SK-N-SH (cell line): Measurements from ENCODE around the gene TEX12. TPM values are rescaled to one million over a fixed set of nuclear protein-coding genes. Genes with fewer than 3 reads are reported as not detected.

Experiments
- CTCF ChIA-PET: fragments of 300-600, 350-600 bp; formaldehyde crosslinking; extraction: SDS; loops from one replicate; lab custom pipeline; 2021; lab: Yijun Ruan, JAX
- POLR2A ChIA-PET: fragments of 350-600 bp; sonication (Branson Sonifier 250); formaldehyde crosslinking; extraction: SDS; loops from one replicate; lab custom pipeline; 2020; ENCODE audit warnings: antibody characterized with exemption, inconsistent platforms; lab: Yijun Ruan, JAX
- DNase-seq: peaks from one replicate; pipeline ENCODE4 v3.0.0; 2012
- H2AFZ ChIP-seq: fragments of 200-600 bp; sonication (generic); 2 replicates; pipeline ENCODE4 v1.8.1; 2016; ENCODE audit warnings: antibody characterized with exemption, mild to moderate bottlenecking, low read depth
- H3F3A ChIP-seq: fragments of 200-600 bp; sonication (generic); replicated peaks from 2 replicates; pipeline ENCODE3; 2016; ENCODE audit warnings: antibody characterized with exemption, mild to moderate bottlenecking; ENCODE audit not compliant: insufficient read depth
- H3K27ac ChIP-seq, 2 experiments: fragments of 200-500 bp in 1 of 2; fragments of 200-600 bp in 1 of 2; sonication (Bioruptor generic) in 1 of 2; sonication (generic), shearing (Covaris generic) in 1 of 2; 2 replicates each; pipeline versions ENCODE4 v1.5.1 to v1.6.1; 2014 to 2016; ENCODE audit warnings: low read depth in 2 of 2, inconsistent platforms in 1 of 2, low read length in 1 of 2, mild to moderate bottlenecking in 1 of 2, mixed read lengths in 1 of 2
- H3K27me3 ChIP-seq: fragments of 200-600 bp; sonication (generic), shearing (Covaris generic); 2 replicates; pipeline ENCODE4 v1.6.1; 2016; ENCODE audit warnings: mixed run types; ENCODE audit not compliant: insufficient read depth
- H3K36me3 ChIP-seq, 2 experiments: fragments of 200-500 bp in 1 of 2; fragments of 200-600 bp in 1 of 2; sonication (Bioruptor generic) in 1 of 2; sonication (generic) in 1 of 2; replicated peaks in 1 of 2; 2 replicates each; pipeline versions ENCODE3 to v1.5.1; 2014 to 2016; ENCODE audit warnings: low read length in 1 of 2, mild to moderate bottlenecking in 1 of 2; ENCODE audit not compliant: insufficient read depth in 2 of 2, control insufficient read depth in 1 of 2
- H3K4me1 ChIP-seq, 2 experiments: fragments of 200-500 bp in 1 of 2; fragments of 200-600 bp in 1 of 2; sonication (Bioruptor generic) in 1 of 2; sonication (generic), shearing (Covaris generic) in 1 of 2; 2 replicates each; pipeline versions ENCODE4 v1.5.1 to v1.6.1; 2014 to 2016; ENCODE audit warnings: low read depth in 1 of 2, low read length in 1 of 2, mixed run types in 1 of 2; ENCODE audit not compliant: insufficient read depth in 2 of 2, control insufficient read depth in 1 of 2
- H3K4me2 ChIP-seq: fragments of 200-600 bp; sonication (generic), shearing (Covaris generic); 2 replicates; pipeline ENCODE4 v1.6.1; 2017; ENCODE audit warnings: mixed run types
- H3K4me3 ChIP-seq, 2 experiments: fragments of 200-500 bp in 1 of 2; fragments of 200-600 bp in 1 of 2; sonication (Bioruptor generic) in 1 of 2; sonication (generic), shearing (Covaris generic) in 1 of 2; 2 replicates each; pipeline versions ENCODE4 v1.5.1 to v1.8.1; 2014 to 2016; ENCODE audit warnings: low read depth in 2 of 2, inconsistent platforms in 1 of 2, low read length in 1 of 2, mild to moderate bottlenecking in 1 of 2, mixed read lengths in 1 of 2, moderate library complexity in 1 of 2
- H3K79me2 ChIP-seq: fragments of 200-600 bp; sonication (generic); 2 replicates; pipeline ENCODE4 v1.8.1; 2017; ENCODE audit warnings: mild to moderate bottlenecking; ENCODE audit not compliant: insufficient read depth
- H3K9ac ChIP-seq: fragments of 200-600 bp; sonication (generic); 2 replicates; pipeline ENCODE4 v1.6.1; 2017; ENCODE audit warnings: mixed run types
- H3K9me2 ChIP-seq: fragments of 200-600 bp; sonication (generic); 2 replicates; pipeline ENCODE4 v1.6.1; 2017; ENCODE audit warnings: mixed run types
- H3K9me3 ChIP-seq: fragments of 200-600 bp; sonication (generic); 2 replicates; pipeline ENCODE4 v1.6.1; 2017; ENCODE audit warnings: mixed run types, mild to moderate bottlenecking, moderate library complexity
- H4K20me1 ChIP-seq: fragments of 200-600 bp; sonication (generic); 2 replicates; pipeline ENCODE4 v1.6.1; 2017; ENCODE audit warnings: mild to moderate bottlenecking, mixed run types; ENCODE audit not compliant: insufficient read depth
- ELF1 ChIP-seq: IDR thresholded peaks from 2 replicates; pipeline ENCODE4 v1.4.0; 2012
- EP300 ChIP-seq, 2 experiments: IDR thresholded peaks; 2 replicates each; pipeline versions ENCODE4 v1.4.0 to v1.6.1; 2012; ENCODE audit warnings: borderline replicate concordance in 1 of 2, low read depth in 1 of 2, low read length in 1 of 2
- EZH2phosphoT487 ChIP-seq: fragments of 200-600 bp; sonication (generic); IDR thresholded peaks from 2 replicates; pipeline ENCODE4 v1.6.1; 2017; ENCODE audit warnings: low read depth, mixed run types, mild to moderate bottlenecking, antibody characterized with exemption, moderate library complexity, borderline replicate concordance
- FOXJ3 ChIP-seq: sonication (generic); formaldehyde crosslinking; IDR thresholded peaks from 2 replicates; pipeline ENCODE4 v1.5.1; 2020; ENCODE audit warnings: mild to moderate bottlenecking, missing genetic modification reagents
- FOXM1 ChIP-seq: IDR thresholded peaks from 2 replicates; pipeline ENCODE4 v1.4.0; 2012; ENCODE audit warnings: low read depth, mild to moderate bottlenecking
- GABPA ChIP-seq: IDR thresholded peaks from 2 replicates; pipeline ENCODE4 v1.4.0; 2012; ENCODE audit warnings: low read depth, mild to moderate bottlenecking
- GATA2 ChIP-seq: sonication (generic); formaldehyde crosslinking; IDR thresholded peaks from 2 replicates; pipeline ENCODE4 v1.5.0; 2020; ENCODE audit warnings: mild to moderate bottlenecking, missing genetic modification reagents
- JUND ChIP-seq: IDR thresholded peaks from 2 replicates; pipeline ENCODE4 v1.4.0; 2012
- NFIC ChIP-seq: IDR thresholded peaks from 2 replicates; pipeline ENCODE4 v1.4.0; 2012; ENCODE audit warnings: borderline replicate concordance
- NRF1 ChIP-seq: IDR thresholded peaks from 2 replicates; pipeline ENCODE4 v1.6.1; 2012; ENCODE audit warnings: low read depth, mild to moderate bottlenecking, low read length
- POLR2AphosphoS5 ChIP-seq: IDR thresholded peaks from 2 replicates; pipeline ENCODE4 v1.6.1; 2012; ENCODE audit warnings: low read depth, low read length
- RCOR1 ChIP-seq: fragments of 150-350 bp; IDR thresholded peaks from 2 replicates; pipeline ENCODE4 v1.6.1; 2017; ENCODE audit warnings: antibody characterized with exemption, low read length
- RFX5 ChIP-seq: IDR thresholded peaks from 2 replicates; pipeline ENCODE4 v1.6.1; 2012; ENCODE audit warnings: mild to moderate bottlenecking, improper control_type of control experiment, low read length
- RXRA ChIP-seq: IDR thresholded peaks from 2 replicates; pipeline ENCODE4 v1.4.0; 2012; ENCODE audit warnings: low read depth, mild to moderate bottlenecking, borderline replicate concordance
- SIN3A ChIP-seq: IDR thresholded peaks from 2 replicates; pipeline ENCODE4 v1.6.1; 2012; ENCODE audit warnings: low read depth, mild to moderate bottlenecking, low read length, moderate library complexity, borderline replicate concordance
- WGBS: methylation state at CpG from one replicate; pipeline ENCODE4 v1.1.6; 2017; ENCODE audit warnings: low lambda C conversion rate; 5-methylcytosine and 5-hydroxymethylcytosine counted together
- polyA plus RNA-seq, 3 experiments: library from polyadenylated mRNA; depleted of rRNA; stranded (reverse); fragments of >200 nt; gene quantifications; 2 replicates each; pipeline ENCODE4 v1.2.3, GENCODE V29; 2012
- TF ChIP-seq, protein P1 (sequence below): IDR thresholded peaks from 2 replicates; pipeline ENCODE4 v1.4.0; 2012; ENCODE audit warnings: low read depth, borderline replicate concordance
- TF ChIP-seq, protein P2 (sequence below): fragments of 150-350 bp; IDR thresholded peaks from 2 replicates; pipeline ENCODE4 v1.6.1; 2016; ENCODE audit warnings: mild to moderate bottlenecking, low read depth, low read length
- TF ChIP-seq, protein P3 (sequence below): fragments of 150-350 bp; IDR thresholded peaks from 2 replicates; pipeline ENCODE4 v1.6.1; 2017; ENCODE audit warnings: antibody characterized with exemption, low read length, low read depth, borderline replicate concordance
- TF ChIP-seq, protein P4 (sequence below): IDR thresholded peaks from 2 replicates; pipeline ENCODE4 v1.4.0; 2012; ENCODE audit warnings: low read depth, borderline replicate concordance

The TEX12 gene
- polyA plus RNA-seq, 1 of the 3 experiments (the other 2 are of a cell fraction): not detected

DNA sequence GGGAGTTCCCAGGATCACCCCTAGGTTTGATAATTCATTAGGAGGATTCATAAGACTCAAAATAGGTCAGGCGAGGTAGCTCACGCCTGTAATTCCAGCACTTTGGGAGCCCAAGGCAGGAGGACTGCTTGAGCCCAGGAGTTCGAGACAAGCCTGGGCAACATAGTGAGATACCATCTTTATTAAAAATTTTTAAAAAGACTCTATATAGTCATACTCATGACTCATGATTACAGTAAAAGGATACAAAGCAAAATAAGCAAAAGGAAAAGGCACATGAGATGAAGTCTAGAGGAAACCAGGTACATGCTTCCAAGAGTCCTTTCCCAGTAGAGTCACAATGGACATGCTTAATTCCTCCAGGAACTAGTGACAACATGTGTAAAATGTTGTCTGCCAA, 45.1 kb downstream of the TEX12 start:
- Histone ChIP-seq H3K27ac (no peak overlapping the region), H3K4me1 (no peaks in the 10 kb centered on the region; a peak in 1 of 4 replicates), H3K36me3 (no peaks in the 10 kb centered on the region), H3F3A (no peaks in the 10 kb centered on the region), H3K9me2 (no peaks in the 10 kb centered on the region)
- DNase-seq: no peak
- no peak for TF ChIP-seq RXRA
- TF ChIP-seq FOXM1: no peak
- TF ChIP-seq, protein P1, sequence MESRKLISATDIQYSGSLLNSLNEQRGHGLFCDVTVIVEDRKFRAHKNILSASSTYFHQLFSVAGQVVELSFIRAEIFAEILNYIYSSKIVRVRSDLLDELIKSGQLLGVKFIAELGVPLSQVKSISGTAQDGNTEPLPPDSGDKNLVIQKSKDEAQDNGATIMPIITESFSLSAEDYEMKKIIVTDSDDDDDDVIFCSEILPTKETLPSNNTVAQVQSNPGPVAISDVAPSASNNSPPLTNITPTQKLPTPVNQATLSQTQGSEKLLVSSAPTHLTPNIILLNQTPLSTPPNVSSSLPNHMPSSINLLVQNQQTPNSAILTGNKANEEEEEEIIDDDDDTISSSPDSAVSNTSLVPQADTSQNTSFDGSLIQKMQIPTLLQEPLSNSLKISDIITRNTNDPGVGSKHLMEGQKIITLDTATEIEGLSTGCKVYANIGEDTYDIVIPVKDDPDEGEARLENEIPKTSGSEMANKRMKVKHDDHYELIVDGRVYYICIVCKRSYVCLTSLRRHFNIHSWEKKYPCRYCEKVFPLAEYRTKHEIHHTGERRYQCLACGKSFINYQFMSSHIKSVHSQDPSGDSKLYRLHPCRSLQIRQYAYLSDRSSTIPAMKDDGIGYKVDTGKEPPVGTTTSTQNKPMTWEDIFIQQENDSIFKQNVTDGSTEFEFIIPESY: no peak
- TF ChIP-seq EZH2phosphoT487: no peak
- no peak for TF ChIP-seq NRF1
- TF ChIP-seq GATA2 (CRISPR knock-in tag): no peak
- no peak for TF ChIP-seq FOXJ3
- no peak for TF ChIP-seq NFIC
- TF ChIP-seq RFX5: no peak
- TF ChIP-seq ELF1: no peak
- TF ChIP-seq POLR2AphosphoS5: no peak
- TF ChIP-seq, protein P2, sequence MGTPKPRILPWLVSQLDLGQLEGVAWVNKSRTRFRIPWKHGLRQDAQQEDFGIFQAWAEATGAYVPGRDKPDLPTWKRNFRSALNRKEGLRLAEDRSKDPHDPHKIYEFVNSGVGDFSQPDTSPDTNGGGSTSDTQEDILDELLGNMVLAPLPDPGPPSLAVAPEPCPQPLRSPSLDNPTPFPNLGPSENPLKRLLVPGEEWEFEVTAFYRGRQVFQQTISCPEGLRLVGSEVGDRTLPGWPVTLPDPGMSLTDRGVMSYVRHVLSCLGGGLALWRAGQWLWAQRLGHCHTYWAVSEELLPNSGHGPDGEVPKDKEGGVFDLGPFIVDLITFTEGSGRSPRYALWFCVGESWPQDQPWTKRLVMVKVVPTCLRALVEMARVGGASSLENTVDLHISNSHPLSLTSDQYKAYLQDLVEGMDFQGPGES: no peak
- TF ChIP-seq JUND: no peak
- TF ChIP-seq SIN3A: no peak
- TF ChIP-seq, protein P3, sequence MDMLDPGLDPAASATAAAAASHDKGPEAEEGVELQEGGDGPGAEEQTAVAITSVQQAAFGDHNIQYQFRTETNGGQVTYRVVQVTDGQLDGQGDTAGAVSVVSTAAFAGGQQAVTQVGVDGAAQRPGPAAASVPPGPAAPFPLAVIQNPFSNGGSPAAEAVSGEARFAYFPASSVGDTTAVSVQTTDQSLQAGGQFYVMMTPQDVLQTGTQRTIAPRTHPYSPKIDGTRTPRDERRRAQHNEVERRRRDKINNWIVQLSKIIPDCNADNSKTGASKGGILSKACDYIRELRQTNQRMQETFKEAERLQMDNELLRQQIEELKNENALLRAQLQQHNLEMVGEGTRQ: no peak
- no peak for TF ChIP-seq GABPA
- TF ChIP-seq EP300 (IDR thresholded peaks at IDR 0.05; ENCODE audit: borderline replicate concordance in 1 of 2, low read depth in 1 of 2, low read length in 1 of 2): no peak
- TF ChIP-seq, protein P4, sequence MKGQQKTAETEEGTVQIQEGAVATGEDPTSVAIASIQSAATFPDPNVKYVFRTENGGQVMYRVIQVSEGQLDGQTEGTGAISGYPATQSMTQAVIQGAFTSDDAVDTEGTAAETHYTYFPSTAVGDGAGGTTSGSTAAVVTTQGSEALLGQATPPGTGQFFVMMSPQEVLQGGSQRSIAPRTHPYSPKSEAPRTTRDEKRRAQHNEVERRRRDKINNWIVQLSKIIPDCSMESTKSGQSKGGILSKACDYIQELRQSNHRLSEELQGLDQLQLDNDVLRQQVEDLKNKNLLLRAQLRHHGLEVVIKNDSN: no peak
- no peak for TF ChIP-seq RCOR1
- TF ChIP-seq, all 33 proteins: peak for 0
- no peaks in the 10 kb centered on the region for H4K20me1 ChIP-seq
- no peak overlapping the region for H2AFZ ChIP-seq
- ChIA-PET POLR2A (no interaction called here), CTCF (interaction anchor here (0.8 to 2.1 kb wide), 3 partner anchors 37 to 76 kb away, joined by 3 to 10 read pairs (median 4); partner anchors contain the start of gene BCO2)
- H3K79me2 ChIP-seq: no peaks in the 10 kb centered on the region
- H3K4me2 ChIP-seq: no peak overlapping the region
- 86% methylated on average over 3 of the region's 3 CpGs for WGBS
- no peaks in the 10 kb centered on the region for H3K9me3 ChIP-seq
- H3K27me3 ChIP-seq: no peaks in the 10 kb centered on the region
- no peak overlapping the region for H3K4me3 ChIP-seq
- no peak overlapping the region for H3K9ac ChIP-seq
